GM19395 (cell line): ENCODE data around the gene RDH5.
A peak's percentile ranks its signal among the peaks of the same experiment; 100 is the strongest.
"Not testable (repeated sequence)": the region's sequence is repeated elsewhere in the genome, so short reads cannot be mapped to it uniquely, and the experiment has no call there.

Experiments used
- ATAC-seq: cut with Tn5 transposase; IDR thresholded peaks from one replicate; pipeline ENCODE4 v1.9.1; 2021; ENCODE audit warnings: mild to moderate bottlenecking, moderate library complexity; ENCODE audit not compliant: unreplicated experiment

RDH5 gene

DNA sequence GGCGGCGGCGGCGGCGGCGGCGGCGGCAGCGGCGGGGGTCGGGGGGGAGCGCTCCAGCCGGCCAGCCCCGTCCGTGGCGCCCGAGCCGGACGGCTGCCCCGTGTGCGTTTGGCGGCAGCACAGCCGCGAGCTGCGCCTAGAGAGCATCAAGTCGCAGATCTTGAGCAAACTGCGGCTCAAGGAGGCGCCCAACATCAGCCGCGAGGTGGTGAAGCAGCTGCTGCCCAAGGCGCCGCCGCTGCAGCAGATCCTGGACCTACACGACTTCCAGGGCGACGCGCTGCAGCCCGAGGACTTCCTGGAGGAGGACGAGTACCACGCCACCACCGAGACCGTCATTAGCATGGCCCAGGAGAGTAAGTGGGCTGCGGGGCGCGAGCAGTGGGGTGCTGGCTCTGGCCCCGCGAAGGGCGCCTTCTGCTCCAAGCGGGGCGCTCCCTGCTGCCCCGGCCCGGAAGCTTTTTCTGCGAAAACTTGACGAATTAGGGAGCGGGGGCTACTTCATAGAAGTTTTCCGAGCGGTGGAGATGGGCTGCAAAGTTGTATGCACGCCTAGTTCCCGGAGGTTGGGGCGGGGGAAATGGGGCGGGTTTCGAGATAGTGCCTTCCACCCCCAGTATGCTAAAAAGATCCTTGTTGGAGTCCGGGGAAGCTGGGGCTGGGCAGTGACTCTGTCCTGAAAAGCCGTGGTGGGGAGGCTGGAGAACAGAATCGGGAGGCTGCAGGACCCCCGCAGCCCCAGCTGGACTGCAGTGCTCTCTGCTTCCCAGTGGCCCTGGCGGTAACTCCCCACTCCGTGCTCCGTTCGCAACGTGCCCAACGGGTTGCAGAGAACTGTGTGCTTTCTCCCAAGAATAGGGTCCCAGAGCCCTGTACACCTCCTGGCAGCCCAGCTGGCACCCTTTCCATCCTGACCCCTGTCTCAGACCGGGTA is 23.5 kb downstream of the RDH5 start:
- peak; percentile 55 for ATAC-seq

DNA sequence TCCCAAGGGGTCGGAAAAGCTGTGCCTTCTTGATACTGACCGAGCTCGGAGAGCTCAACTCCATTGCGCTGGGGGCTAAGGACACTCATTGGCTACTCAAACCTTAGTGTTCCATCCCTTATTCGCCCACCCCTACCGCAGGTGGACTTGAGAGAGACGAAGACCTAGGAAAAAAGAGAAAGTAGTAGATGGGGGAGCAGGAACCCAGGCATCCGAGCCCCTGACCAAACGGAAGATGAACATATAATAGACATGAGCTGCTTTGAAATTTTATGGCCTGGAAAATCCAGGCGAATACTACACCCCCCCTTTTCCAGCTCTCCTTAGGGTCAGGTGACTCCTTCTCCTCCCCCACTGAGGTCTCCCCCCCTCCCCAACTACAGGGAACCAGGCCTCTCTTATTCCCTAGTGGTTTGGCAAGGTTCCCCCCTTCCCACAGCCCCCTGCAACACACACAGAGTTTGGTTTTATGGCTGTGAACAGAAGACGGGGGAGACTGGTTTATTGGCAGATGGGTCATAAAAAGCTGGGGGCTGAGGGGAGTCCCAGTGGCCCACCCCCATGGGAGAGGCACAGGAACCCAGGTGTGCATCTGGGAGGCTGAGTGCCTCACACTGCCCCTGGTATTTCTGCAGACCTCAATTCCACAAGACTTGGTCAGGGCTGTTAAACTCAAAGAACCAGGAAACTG is 24.3 kb downstream of the RDH5 start:
- no peak for ATAC-seq

DNA sequence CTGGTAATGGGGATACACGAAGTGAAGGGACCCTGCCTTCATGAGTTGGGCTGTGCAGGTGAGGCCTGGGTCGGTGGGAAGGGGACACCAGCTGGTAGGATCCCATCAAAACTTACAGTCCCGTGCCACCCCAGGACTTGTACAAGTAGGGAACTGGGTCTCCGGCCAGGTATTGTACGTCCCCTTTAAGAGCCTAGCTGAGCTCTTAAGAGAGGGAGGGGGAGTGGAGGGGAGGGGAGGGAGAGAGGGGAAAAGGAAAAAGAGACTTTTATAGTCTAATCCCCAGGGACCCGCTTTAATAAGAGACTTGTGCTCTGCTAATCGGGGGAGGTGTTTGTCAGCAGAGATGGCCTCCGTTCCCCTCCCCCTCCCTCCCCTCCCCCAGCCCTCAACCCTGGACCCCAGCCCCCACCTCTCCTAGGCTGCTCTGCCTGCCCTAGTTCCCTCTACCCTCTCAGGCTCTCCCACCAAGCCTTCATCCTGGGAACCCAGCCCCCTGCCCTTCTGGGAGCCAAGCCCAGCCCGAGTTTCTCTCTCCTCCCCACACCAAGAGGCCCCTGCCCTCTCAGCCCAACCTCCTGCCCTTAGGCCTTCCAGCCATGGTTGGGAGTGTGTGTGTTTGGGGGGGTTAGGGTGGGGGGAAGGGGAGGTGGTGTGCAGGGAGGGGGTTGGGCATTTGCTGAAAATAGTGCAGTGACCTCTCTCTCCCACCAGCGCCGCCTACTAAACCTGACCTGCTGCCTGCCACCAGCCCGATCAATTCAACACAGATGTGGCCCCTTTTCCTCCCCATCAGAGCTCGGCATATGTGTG is 25.4 kb downstream of the RDH5 start:
- no peak for ATAC-seq

DNA sequence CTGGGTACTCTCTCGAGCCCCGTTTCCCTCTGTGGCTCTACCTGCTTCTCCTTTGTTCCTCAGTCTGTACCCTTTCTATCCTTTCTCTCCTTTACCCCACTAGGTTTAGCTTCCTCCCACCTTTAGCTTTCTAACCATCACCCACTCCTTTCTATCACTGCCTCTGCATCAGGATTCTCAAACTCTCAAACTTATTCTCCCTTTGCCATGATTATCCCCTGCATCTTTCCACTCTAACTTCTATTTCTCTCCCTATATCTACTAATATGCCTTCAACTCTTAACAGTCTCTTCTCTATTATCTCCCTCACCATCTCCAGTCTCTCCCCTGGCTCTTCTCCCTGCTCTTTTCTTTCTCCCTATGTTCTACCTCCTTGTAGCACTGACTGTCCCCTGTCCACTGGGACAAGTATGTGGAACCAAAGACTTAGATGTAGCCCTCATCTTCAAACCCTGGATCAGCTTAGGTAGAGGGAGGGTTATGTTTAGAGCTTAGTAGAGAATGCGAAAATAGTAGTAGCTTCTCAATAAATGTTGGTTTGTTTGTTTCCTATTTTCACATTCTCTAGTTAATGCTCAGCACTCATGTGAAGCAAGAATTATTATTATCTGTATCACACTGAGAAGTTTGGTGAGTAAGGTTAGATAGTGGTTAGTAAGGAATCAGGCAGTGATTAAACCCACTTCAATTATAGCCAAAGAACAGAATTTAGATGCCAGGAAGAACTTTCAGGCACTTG is 26.1 kb downstream of the RDH5 start:
- no peak for ATAC-seq

DNA sequence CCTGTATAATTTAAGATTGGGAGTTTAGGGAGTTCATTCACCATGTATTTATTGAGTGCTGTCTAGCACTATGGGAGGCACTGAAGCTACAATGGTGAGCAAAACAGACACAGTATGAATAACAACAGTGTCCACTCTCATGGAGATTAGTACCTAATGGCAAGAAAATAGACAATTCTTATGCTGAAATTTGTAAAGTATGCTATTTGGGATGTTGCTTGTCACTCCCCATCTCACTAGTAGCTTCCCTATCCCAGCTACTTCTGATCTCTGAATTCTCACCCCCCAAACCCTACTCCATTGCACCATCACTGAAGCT is 26.7 kb downstream of the RDH5 start:
- ATAC-seq = no peak

DNA sequence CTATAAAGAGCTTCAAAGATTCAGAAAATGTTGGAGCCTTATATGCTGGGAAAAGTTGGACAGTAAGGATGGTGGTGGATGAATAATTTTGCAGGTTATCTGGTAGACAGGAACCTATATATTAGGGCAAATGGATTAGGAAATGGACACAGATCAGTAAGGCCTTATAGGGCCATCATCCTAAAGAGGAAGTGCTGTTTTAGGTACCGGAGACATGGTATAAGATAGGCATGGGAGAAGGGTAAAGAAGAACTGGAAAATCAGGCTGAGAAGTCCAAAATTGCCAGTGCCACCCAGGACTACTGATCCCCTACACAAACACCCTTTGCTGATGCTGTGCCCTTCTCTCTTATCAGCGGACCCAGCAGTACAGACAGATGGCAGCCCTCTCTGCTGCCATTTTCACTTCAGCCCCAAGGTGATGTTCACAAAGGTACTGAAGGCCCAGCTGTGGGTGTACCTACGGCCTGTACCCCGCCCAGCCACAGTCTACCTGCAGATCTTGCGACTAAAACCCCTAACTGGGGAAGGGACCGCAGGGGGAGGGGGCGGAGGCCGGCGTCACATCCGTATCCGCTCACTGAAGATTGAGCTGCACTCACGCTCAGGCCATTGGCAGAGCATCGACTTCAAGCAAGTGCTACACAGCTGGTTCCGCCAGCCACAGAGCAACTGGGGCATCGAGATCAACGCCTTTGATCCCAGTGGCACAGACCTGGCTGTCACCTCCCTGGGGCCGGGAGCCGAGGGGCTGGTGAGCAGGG is 28.2 kb downstream of the RDH5 start:
- no peak for ATAC-seq

DNA sequence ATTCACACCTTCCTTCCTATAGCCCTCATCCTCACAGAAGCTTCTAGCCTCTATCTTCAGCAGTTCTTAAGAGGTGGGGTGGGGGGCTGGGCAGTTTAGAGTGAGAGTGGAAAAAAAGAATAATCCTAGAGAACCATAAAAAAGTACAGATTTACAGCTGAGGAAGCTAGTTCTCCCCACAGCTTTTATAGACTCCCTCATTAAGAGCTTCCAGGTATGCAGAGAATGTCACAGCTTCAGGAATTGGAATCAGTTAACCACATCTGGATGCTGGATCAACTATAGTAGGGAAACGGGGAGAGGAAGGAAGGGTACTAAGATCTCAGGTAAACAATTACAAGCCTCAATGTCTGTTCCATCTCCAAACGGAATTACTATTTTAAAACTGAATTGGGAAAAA is 35.1 kb downstream of the RDH5 start:
- no peak for ATAC-seq

DNA sequence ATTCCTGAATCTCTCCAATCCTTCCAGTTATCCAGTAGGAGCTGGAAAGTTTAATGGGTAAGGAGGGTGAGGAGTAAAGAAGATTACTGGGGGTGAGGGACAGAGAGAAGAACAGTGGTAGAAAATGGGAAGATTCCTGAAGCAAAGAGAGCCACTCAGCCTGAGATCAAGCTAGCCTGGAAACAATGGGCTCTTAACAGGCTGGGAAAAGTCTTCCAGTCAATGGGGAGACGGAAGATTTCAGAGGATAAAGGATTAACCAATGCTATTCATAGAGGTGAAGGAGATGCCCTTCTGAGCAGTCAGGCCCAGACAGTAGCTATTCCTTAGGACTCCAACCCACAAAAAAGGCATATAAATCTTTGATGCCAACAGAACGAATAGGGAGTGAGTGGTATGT is 37.5 kb downstream of the RDH5 start:
- no peak for ATAC-seq

DNA sequence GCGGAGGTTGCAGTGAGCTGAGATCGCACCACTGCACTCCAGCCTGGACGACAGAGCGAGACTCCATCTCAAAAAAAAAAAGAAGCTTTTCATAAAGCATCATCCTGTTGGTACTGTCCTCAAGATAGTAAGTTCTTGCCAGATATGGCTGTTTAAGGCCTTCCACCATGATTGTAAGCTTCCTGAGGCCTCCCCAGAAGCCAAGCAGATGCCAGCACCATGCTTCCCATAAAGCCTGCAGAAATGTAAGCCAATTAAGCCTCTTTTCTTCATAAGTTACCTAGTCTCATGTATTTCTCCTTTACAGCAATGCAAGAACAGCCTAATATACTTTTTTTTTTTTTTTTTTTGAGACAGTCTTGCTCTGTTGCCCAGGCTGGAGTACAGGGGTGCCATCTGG is 38.4 kb downstream of the RDH5 start:
- ATAC-seq = not testable (repeated sequence)

DNA sequence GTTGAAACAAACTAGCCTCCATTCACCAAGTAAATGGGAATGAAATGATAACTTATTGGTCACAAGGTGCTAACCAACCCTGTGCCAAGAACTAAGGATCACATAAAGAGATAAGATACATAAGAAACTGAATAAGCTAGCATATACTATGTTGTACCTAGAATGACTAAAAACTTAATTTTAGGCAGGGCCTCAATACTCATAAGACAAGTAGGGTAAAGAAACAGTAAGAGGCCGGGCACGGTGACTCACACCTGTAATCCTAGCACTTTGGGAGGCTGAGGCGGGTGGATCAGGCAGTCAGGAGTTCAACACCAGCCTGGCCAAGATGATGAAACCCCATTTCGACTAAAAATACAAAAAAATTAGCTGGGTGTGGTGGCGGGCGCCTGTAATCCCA is 40.5 kb downstream of the RDH5 start:
- no peak for ATAC-seq

DNA sequence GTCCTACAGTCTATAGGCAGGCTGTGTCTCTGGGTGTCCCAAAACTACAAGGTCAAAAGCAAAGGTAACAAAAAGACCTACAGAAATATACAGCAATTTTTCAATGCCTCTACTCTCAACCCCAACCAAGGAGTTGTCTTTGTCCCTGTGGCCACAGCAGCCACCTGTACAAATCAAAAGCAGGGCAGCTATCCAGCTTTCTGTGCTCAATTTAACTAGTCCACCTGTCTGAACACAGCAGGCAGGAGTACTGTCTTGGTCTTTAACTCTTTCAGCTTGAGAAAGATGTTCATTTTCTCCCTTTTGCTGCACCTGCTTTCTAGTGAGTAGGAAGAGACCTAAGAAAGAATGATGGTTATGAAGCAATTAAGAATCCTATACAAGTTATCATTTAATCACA is 42.5 kb downstream of the RDH5 start:
- ATAC-seq = no peak

DNA sequence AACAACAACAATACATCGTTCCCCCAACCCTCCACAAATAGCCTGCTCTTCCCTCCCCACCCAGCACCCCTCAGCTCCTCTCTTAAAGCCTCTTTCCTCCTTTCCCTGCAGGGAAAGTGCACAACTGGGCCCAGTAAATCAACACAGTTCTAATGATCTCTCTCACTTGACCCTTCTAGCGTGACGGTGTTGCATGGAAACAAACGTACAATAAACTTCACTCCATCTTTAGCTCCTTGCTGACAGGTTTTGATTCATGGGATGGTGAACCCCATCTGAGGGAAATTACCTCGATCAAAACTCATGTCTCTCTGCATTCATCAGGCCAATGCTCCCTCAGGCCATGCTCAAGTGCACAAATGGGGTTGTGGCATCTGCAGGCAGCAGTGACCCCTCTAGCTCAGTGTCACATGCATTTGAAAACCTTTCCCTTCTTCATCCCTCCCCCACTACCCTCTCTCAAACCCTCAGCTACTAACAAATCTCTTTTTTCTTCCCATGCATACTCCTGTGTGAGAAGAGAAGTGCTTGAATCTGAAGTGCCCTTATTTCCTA is 45.6 kb downstream of the RDH5 start:
- ATAC-seq = no peak

DNA sequence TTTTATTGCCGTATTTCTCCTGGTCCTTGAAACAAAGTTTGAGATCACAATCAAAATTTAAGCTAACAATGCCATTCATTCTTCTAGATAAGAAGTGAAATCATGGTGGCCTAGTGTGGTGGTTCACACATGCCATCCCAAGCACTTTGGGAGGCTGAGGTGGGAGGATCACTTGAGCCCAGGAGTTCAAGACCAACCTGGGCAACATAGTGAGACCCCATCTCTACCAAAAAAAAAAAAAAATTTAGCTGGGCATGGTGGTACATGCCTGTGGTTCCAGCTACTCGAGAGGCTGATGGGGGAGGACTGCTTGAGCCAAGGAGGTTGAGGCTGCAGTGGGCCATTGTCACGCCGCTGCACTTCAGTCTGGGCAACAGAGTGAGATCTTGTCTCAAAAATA is 47.0 kb downstream of the RDH5 start:
- ATAC-seq = no peak

DNA sequence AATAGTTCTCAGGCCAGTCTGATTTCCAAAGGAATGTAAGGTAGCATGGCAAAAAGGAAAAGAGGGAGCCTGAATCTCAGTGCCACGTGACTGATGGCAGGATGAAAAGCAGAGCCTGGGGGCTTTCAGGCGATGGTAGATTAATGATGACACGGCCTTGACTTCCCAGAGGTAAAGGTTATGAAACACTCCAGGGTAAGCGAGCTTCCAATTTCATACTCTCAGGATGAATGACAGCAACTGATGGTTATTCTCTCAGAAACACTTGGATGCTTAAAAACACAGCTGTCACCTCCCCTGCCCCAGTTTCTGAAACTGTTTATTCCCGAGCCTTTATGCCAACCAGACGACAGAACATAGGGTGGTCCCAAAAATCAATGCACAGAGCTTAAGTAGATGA is 51.5 kb downstream of the RDH5 start:
- no peak for ATAC-seq
